Vagina (tissue), 2 donors: ENCODE data around the gene CYP3A7.

ENCODE experiments used
- POLR2A ChIP-seq, 2 donors: fragments of 450-650 bp; IDR thresholded peaks; one replicate each; pipeline ENCODE4 v1.6.1; 2017; ENCODE audit warnings: antibody characterized with exemption in 2 of 2, mild to moderate bottlenecking in 2 of 2, moderate library complexity in 2 of 2
- TF ChIP-seq, protein P1 (sequence below), 3 experiments: fragments of 450-650 bp in 2 of 3; fragments of 200-600 bp in 1 of 3; sonication (generic) in 1 of 3; IDR thresholded peaks; one replicate each; pipeline ENCODE4 v1.5.1; 2017 to 2019; ENCODE audit warnings: antibody characterized with exemption in 3 of 3, mild to moderate bottlenecking in 2 of 3, moderate library complexity in 2 of 3

DNA sequence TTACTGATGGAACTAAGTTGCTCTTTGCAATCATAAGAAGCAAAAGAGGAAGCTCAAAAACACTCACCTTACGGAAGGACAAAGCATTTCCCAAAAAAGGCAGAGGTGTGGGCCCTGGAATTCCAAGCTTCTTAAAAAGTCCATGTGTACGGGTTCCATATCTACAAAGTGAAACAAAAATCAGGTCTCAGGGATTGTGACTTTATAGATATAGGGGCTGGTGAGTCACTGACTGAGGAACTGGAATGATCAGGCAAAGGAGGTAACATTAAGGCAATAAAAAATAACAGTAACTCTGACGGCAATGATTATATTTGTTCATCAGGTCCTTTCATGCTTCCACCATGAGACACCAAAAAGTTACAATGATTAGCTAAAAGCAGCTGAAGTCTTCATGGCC, 4.0 kb downstream of the CYP3A7 start:
- TF ChIP-seq, protein P1, sequence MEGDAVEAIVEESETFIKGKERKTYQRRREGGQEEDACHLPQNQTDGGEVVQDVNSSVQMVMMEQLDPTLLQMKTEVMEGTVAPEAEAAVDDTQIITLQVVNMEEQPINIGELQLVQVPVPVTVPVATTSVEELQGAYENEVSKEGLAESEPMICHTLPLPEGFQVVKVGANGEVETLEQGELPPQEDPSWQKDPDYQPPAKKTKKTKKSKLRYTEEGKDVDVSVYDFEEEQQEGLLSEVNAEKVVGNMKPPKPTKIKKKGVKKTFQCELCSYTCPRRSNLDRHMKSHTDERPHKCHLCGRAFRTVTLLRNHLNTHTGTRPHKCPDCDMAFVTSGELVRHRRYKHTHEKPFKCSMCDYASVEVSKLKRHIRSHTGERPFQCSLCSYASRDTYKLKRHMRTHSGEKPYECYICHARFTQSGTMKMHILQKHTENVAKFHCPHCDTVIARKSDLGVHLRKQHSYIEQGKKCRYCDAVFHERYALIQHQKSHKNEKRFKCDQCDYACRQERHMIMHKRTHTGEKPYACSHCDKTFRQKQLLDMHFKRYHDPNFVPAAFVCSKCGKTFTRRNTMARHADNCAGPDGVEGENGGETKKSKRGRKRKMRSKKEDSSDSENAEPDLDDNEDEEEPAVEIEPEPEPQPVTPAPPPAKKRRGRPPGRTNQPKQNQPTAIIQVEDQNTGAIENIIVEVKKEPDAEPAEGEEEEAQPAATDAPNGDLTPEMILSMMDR (IDR thresholded peaks at IDR 0.05), result no peak
- TF ChIP-seq POLR2A (IDR thresholded peaks at IDR 0.05), result no peak
